Spleen (tissue), 7 donors: Measurements from ENCODE around the gene GLS.

Source experiments
- CTCF ChIP-seq, 11 experiments: fragments of 200-600 bp in 7 of 11; fragments of 450-650 bp in 4 of 11; sonication (generic) in 4 of 11; IDR thresholded peaks in 8 of 11; conservative IDR thresholded peaks in 3 of 11; 1 replicate in 7 of 11; 2 replicates in 4 of 11; pipeline versions ENCODE4 v1.4.0 to v1.8.0; 2016 to 2021; ENCODE audit warnings: antibody characterized with exemption in 11 of 11, inconsistent platforms in 4 of 11, mild to moderate bottlenecking in 1 of 11
- POLR2A ChIP-seq, 3 donors: fragments of 450-650 bp; IDR thresholded peaks; one replicate each; pipeline ENCODE4 v1.5.1; 2017; ENCODE audit warnings: antibody characterized with exemption in 3 of 3, mild to moderate bottlenecking in 1 of 3
- POLR2AphosphoS5 ChIP-seq, 3 donors: sonication (generic); formaldehyde crosslinking; IDR thresholded peaks; one replicate each; pipeline ENCODE4 v1.5.1; 2017; ENCODE audit warnings: antibody characterized with exemption in 3 of 3
- donor health status: DM: no; HTN: no; CAD: no; lungs with moderate emphysema.
- donor health status: DM: no; HTN: no; CAD: no.
- donor health status: DM: no; HTN: no; CAD: no.

- TF ChIP-seq CTCF (IDR thresholded peaks at IDR 0.05 in 8 of 11, conservative IDR thresholded peaks at IDR 0.05 in 3 of 11) (no peak), POLR2A (IDR thresholded peaks at IDR 0.05) (no peak), POLR2AphosphoS5 (IDR thresholded peaks at IDR 0.05) (no peak)
These were observed 133.0 kb downstream of the GLS start for GRCh38 chr2:191013682-191013931.
